GM19467 (cell line): ENCODE measurements around the gene MYH7.
"Not testable (repeated sequence)": the region's sequence is repeated elsewhere in the genome, so short reads cannot be mapped to it uniquely, and the experiment has no call there.

Experiments
- ATAC-seq: cut with Tn5 transposase; IDR thresholded peaks from one replicate; pipeline ENCODE4 v1.9.1; 2021; ENCODE audit warnings: mild to moderate bottlenecking, moderate library complexity; ENCODE audit not compliant: unreplicated experiment

Gene MYH7

DNA sequence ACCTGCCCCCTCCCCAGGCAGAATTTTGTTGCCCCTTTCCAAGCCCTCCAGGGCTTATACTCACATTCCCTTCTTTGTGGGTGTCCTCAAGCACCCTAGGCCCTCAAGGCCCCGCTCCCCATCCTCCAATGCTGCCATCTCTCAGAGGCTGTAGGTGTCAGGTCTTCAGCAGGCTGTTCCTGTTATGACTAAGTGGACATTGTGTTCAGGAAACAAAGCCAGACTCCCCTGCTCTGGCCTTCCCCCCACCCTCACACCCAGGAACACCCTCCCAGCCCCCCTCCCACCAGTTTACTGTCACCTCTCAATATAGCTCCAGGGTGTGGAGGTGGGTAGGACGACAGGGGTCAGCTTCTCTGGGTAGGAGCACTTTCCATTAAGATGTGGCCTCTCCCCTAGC is 26.0 kb downstream of the MYH7 start:
- no peak for ATAC-seq

DNA sequence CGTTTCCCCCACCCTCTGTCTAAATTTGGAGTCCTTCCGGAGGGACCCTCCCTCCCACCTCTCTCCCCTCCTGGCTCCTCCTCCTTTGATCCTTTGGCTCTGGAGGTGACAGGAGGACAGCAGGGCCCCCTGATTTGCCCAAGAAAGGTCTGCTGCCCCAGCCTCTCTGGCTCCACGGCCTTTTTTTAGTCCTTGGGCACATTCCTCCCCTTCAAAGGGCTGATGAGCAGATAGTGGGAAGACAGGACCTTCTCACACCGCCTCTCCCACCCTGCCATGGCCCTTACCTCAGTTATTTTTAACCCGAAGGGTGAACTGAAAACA is 27.2 kb downstream of the MYH7 start:
- ATAC-seq: no peak

DNA sequence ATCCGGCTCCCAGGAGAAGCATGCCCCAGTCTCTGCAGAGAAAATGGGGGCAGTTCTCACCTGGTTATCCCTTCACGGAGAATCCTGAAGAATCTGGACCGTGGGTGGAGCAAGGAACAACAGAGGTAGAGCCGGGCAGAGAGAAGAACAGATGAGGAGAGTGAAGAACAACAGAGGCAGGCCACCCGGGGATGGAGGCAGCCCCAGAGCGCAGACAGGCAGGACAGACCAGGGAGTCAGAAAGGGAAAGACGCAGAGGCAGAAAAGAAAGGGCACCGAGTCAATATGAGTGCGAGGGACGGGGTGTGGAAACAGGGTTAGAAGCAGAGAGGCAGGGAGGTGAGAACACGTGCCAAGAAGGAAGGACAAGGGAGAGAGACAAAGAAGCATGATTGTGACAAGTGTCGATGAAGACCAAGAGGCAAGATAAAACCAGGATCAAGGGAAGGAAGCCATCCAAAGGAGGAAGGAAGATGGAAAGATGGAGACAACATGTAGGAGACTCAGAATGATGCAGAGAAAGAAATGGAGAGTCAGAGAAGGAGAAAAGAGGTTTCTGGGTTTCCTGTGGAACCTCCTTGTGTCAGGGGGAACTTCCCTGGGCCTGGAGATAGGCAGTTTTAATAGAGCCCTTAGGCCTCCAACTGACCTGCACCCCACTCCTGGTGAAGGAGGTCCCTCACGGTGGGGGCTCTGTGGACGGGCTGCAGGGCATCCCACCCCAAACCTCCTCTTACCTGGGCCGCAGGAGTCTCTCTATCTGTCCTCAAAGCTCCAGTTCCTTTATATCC is 27.7 kb downstream of the MYH7 start, which contains the start of gene MYH6:
TSS of gene MYH6 (minus strand) at position 758 of the 791 bp plus-strand sequence. CDS start 1,050 bp downstream, outside the sequence.
- no peak for ATAC-seq

DNA sequence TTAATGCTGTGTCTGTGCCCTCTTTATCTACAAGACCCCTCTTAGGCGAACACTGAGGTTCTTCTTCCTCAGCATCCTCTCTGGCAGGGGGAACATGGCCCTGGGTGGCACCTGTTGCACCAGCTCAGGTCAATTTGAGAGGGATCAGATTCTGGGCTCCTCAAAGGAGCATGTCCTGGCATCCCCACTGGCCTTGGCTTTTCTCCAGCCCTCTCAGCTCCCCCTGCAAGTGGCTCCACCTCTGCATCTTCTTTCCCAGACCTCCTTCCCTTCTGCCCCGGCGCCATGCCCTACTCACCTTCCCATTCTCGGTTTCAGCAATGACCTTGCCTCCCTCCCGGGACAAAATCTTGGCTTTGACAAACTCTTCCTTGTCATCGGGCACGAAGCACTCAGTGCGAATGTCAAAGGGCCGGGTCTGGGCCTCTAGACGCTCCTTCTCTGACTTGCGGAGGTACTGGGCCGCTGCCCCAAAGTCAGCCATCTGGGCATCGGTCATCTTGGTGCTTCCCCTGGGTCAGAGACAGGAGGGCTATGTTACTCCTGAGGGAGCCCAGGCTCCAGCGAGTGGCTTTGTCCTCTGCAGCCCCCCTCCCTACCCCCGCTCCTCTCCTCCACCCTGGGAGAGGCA is 28.6 kb downstream of the MYH7 start:
- ATAC-seq: no peak

DNA sequence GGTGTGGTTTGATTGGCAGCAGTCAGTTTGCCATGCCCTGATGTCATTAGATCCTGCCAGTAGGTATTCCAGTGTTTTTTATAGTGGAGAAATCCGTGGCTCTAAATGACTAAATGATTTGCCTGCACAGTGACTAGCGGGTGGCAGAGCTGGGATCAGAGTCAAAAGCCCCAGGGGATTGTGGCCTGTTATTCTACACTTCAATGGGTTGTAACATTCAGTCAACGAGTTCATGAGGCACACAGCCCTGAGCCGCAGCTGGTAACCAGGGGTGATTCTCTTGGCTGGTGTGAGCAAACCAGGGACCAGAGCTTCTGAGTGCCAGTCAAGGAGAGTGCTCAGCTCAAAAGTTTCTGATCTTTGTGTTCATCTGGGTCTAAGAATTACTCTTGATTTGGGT is 29.2 kb downstream of the MYH7 start:
- ATAC-seq: no peak

DNA sequence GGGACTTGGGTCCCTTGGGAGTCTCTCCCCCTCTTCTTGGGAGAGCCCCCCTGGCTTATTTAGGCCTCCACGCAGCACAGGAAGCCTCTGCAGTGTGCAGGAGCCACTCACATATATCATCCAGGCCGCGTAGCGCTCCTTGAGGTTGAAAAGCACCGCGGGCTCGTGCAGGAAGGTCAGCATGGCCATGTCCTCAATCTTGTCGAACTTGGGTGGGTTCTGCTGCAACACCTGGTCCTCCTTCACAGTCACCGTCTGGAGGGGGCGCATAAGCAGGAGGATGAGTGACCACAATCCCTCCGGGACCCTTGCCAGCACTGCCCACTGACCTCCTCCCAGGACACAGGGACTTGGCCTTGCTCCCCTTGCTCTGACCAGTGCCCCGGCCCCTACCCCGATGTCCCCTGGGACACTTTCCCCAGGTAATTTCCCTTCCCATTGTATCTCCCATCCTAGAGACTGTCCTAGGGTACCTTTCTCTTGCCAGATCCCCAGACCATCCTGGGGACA is 29.9 kb downstream of the MYH7 start:
- no peak for ATAC-seq

- ATAC-seq: no peak
These were observed 30.4 kb downstream of the MYH7 start for GRCh38 chr14:23405096-23405495.

DNA sequence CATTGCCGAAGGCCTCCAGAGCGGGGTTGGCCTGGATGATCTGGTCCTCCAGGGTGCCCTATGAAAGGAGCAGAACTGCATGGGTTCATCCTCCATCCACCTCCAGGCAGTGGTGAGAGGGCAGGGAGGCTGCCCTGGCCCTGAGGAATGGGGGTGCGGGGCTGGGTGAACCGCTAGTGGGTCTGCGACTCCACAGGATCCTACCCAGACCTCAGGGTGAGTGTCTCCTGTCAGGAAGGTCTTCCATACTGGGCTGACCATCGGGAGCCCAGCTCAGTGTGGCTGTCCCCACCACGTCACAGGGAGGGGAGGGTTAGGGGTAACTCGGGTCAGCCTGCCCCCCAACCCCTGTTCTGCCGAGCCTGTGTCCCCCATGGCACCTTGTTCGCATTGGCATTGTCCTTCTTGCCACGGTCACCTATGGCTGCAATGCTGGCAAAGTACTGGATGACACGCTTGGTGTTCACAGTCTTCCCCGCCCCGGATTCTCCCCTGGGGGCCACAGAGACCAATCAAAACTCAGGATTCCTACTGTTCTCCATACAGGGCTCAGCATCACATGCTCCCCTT is 31.0 kb downstream of the MYH7 start:
- no peak for ATAC-seq

DNA sequence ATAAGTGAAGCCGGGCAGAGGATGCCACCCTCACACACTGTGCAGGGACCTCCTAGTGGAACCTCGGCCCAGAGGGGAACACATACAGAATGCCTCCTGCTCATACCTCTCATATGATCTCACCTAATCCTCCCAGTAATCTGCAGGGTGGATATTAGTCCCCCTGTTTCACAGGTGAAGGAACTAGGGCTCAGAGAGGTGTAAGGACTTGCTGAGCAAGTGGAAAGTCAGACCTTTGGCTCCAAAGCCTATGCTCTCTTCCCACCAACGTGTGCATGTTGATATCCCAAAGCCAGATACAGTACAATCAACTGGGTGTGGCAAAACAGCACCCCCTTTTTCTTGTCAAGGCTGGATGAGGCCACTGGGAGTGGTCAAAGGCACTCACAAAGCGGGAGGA is 31.6 kb downstream of the MYH7 start:
- no peak for ATAC-seq

GRCh38 chr14:23403139-23403438 is 32.4 kb downstream of the MYH7 start:
- no peak for ATAC-seq

GRCh38 chr14:23402296-23403138 is 32.9 kb downstream of the MYH7 start:
- ATAC-seq: no peak

DNA sequence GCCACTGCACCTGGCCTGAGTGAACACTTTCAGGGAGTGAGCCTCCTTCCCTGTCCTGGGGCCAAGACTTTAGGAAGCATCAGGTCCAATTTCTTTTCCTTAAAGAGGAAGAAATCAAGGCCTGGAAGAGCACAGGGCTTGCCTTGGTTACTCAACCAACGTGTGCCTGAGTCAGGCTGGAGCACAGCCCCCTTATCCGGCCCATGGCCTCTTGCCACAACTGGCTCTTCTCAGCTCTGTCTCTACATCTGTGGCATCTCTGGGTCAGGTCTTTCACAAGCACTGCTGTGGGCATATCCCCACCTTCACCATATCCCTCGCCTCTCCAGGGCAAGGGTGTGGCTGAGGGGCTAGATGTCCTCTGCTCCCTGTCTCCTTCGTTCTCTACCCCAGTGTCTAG is 34.2 kb downstream of the MYH7 start:
- ATAC-seq: no peak

DNA sequence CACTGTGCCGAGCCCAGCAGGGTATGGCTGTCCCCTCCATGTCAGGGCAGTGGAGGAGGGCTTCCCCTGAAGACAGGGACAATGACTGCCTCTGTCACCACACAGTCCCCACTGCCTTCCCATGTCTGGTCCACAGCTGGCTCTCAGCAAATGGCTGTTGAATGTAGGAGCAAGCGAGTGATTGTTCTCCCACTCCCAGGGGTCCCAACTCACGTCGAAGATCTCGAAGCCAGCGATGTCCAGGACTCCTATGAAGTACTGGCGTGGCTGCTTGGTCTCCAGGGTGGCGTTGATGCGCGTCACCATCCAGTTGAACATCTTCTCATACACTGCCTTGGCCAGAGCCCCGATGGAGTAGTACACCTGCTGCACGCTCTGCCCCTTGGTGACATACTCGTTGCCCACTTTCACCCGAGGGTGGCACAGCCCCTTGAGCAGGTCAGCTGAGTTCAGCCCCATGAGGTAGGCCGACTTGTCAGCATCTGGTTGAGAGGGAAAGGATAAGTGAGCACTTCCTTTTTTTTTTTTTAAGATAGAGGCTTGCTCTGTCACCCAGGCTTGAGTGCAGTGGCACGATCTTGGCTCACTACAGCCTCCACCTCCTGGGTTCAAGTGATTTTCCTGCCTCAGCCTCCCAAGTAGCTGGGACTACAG is 34.8 kb downstream of the MYH7 start:
- not testable (repeated sequence) for ATAC-seq

- no peak for ATAC-seq
These were observed 35.9 kb downstream of the MYH7 start for GRCh38 chr14:23399591-23399990.

GRCh38 chr14:23399136-23399535 is 36.3 kb downstream of the MYH7 start:
- no peak for ATAC-seq

DNA sequence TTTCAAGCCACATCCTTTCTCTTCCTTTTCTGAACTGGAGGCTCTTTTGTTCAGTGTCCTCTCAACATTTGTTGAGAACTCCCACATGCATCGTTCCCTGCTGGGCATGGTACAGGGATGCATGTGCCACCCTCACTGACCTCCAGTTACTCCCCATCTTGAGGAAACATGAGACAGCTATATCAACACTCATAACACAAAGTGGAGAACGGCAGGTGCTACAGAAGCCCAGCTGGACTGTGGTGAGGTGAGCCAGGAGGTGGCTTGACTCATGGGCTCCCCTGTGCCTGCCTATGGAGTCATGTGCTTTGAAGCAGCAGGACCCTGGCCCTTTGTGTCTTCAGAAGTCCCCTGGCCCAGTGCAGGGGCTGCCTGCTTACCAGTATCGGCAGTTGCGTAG is 37.1 kb downstream of the MYH7 start:
- no peak for ATAC-seq

DNA sequence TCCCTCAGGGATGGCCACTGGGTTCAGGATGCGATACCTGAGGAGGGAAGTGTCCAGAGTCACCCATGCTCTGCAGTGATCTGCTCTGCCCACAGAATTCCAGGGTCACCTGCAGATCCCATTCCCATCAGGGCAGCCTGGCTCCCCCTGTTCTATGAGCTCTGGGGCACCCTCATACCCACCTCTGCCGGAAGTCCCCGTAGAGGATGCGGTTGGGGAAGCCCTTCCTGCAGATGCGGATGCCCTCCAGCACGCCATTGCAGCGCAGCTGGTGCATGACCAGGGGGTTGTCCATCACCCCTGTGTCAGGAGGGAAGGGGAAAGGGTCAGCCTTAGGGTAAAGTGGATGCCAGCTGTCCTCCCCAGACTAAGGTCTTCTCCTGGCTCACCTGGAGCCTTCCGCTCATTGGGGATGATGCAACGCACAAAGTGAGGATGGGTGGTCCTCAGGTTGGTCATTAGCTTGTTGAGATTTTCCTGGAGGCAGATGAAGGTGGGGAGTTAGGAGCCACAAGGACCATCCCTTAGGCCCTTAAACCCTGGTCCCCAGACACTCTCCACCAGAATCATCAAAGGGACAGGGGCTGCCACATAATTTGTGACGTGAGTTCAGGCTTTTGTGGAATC is 38.6 kb downstream of the MYH7 start:
- ATAC-seq: no peak

- ATAC-seq: no peak
These were observed 39.3 kb downstream of the MYH7 start for GRCh38 chr14:23396126-23396525.

DNA sequence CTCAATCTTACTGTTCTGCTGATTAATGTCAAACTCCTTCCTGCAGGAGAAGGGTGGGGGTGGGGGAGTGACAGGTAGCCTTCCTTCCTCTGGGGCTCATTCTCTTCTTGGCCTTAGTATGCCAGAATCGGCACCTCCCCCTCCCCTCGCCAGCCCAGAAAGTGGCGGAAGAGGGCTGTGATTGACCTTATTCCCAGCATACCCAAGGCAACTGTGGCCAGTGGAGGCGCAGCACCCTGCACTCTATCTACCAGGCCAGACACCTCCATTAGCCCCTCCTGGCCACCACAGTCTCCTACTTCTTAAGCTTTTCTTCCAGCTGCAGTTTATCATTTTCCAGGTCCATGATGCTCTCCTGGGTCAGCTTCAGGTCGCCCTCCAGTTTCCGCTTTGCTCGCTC is 42.8 kb downstream of the MYH7 start:
- ATAC-seq: no peak

- not testable (repeated sequence) for ATAC-seq
These were observed 45.6 kb downstream of the MYH7 start for GRCh38 chr14:23389871-23390270.
